Ovary (tissue), 3 donors: Measurements from ENCODE around the gene IRF1.

Experiments
- EP300 ChIP-seq: sonication (generic); formaldehyde crosslinking; IDR thresholded peaks from one replicate; pipeline ENCODE4 v1.6.1; 2017; ENCODE audit warnings: antibody characterized with exemption
- POLR2A ChIP-seq: fragments of 450-650 bp; IDR thresholded peaks from one replicate; pipeline ENCODE4 v1.6.1; 2017; ENCODE audit warnings: antibody characterized with exemption, mild to moderate bottlenecking, moderate library complexity
- TF ChIP-seq, protein P1 (sequence below), 3 donors: fragments of 450-650 bp in 2 of 3; fragments of 200-600 bp in 1 of 3; IDR thresholded peaks; one replicate each; pipeline versions ENCODE4 v1.5.1 to v1.8.0; 2016 to 2022; ENCODE audit warnings: antibody characterized with exemption in 3 of 3, mild to moderate bottlenecking in 1 of 3
- donor health status: DM: no; HTN: no; CAD: no.

DNA sequence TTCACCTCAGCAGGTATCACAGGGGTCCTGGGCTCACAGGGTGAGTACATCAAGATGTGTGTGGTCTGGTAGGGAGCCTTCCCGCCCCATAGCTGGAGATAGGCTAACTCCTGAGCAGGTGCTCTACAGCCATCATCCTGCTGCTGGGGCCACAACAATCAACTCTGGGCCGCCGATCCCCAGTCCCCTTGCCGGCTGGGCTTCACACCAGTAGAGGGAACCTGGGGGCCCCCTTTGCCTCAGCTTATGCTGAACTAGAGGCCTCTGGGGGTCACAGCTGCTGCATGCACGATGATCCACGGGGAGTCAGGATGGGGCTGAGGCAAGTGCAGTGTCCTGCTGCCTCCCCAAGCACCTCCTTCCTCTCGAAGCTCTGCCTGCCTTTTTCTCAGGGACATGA, 46.5 kb downstream of the IRF1 start:
- TF ChIP-seq, protein P1, sequence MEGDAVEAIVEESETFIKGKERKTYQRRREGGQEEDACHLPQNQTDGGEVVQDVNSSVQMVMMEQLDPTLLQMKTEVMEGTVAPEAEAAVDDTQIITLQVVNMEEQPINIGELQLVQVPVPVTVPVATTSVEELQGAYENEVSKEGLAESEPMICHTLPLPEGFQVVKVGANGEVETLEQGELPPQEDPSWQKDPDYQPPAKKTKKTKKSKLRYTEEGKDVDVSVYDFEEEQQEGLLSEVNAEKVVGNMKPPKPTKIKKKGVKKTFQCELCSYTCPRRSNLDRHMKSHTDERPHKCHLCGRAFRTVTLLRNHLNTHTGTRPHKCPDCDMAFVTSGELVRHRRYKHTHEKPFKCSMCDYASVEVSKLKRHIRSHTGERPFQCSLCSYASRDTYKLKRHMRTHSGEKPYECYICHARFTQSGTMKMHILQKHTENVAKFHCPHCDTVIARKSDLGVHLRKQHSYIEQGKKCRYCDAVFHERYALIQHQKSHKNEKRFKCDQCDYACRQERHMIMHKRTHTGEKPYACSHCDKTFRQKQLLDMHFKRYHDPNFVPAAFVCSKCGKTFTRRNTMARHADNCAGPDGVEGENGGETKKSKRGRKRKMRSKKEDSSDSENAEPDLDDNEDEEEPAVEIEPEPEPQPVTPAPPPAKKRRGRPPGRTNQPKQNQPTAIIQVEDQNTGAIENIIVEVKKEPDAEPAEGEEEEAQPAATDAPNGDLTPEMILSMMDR (IDR thresholded peaks at IDR 0.05): no peak
- TF ChIP-seq POLR2A (no peak), EP300 (no peak)
